HG03103 (cell line): ENCODE data around the gene SIRPB2.

Experiments
- ATAC-seq: cut with Tn5 transposase; IDR thresholded peaks from one replicate; pipeline ENCODE4 v1.9.1; 2021; ENCODE audit warnings: low read depth; ENCODE audit not compliant: unreplicated experiment

The SIRPB2 gene

DNA sequence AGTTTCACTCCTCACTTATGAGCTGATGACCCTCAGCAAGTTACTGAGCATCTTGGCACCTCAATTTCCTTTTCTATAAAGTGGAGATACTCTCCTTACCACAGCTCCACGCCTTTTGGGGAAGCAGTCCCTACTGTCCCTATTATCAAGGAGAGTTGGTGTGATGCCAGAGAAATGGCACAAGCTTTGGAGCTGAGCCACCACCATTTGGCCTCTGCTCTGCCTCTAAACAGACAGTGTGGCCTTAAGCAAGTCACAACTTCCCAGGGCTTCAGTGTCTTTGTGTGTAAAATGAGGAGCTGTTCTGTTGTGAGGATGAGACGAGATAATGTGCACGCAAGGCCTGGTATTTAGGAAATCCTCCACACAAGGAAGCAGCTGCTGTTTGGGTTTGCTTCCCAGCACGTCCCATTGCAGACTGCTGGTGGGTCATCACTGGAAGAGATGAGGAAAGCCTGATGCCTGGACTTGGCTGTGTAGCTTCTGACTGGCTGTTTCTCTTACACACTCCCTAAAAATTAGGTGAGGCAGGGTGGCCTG is 43.1 kb downstream of the SIRPB2 start:
- ATAC-seq: no peak

DNA sequence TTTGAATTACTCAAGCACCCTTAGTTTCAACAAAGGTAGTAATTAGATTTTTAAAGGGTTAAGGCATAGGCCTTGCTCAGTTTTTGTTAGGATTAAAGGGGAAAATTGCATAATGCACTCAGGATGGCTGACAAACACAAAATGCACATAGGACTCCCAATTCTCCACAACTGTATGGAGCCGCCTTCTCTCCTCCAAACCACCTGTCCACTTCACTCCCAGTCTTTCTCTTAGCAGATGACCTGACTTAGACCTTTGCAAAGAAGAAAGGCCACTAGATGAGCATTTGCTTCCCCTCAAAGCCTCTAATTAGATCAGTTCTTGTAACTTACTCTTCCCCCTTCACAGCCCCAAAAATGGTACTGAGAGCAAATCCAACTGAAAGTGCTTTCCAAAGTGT is 44.7 kb downstream of the SIRPB2 start:
- ATAC-seq: no peak

DNA sequence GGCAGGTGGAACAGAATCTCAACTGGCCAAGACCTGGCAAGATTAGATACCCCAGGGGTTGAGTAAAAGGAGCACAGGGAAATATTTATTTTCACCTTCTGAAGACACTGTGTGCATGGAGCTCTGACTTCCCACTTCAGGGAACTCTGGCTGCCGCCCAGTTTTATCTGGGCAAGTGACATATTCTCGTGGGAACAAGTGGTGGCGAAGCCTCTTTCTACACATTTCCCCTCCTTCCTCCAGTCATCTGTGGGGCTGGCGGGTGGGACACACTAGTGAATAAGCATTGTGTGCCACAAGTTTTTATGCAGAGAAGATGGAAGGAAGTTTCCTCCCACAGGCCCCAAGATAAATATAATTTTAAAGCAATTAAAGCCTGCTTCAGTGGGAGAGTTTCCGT is 48.1 kb downstream of the SIRPB2 start:
- ATAC-seq: no peak

DNA sequence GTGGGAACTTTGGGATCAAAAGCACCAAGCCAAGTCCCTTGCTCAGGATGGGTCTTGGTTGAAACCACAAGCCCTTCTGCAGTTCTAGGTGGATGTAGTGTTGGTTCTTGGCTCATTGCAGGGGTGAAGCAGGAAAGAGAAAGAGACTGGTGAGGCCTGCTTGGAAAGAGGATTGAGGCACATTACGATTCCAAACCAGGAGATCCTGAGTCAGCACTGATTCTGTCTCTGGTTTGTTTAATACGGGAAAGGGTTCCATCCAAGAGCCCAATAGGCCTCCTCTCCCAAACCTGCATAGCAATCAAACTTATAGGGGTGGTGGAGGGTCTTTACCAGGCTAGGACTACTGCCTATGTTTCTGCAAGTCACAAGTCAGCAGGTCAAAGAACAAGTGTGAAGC is 48.9 kb downstream of the SIRPB2 start:
- no peak for ATAC-seq

DNA sequence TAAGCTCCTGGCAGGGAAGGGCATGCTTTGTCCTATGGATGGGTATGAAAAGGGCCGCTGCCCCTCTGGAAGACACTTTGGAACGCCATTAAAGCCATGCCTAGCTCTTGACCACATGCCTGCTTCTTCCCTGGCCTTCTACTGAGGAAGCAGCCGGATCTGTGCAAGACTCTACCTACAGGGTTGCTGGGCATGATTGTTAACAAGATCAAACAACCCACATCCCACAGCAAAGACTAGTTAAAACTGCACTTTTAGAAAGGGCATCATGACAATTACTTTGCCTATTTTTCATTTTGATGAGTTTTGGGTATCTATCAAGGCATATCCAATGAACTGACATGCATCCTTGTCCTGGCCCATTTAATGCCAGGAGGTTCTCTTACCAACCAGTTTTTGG is 50.1 kb downstream of the SIRPB2 start:
- no peak for ATAC-seq

DNA sequence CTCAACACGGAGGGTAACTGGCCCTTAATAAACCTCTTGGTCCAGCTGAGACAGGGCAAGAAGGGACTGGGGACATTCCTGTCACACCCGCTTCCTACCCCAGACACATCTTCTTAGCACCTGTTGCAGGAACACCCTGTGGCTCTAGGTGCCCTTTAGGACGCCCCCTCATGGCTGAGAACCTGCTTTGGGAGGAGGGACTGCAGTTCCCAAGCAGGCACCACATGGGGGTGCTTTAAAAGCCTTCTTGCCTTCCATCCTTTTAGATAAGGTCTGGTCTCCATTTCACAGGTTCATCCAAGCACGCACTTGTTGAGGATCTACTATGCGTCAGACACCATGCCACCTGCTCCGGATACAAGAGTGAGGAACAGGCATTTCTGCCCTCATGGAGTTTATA is 51.2 kb downstream of the SIRPB2 start:
- ATAC-seq: no peak

DNA sequence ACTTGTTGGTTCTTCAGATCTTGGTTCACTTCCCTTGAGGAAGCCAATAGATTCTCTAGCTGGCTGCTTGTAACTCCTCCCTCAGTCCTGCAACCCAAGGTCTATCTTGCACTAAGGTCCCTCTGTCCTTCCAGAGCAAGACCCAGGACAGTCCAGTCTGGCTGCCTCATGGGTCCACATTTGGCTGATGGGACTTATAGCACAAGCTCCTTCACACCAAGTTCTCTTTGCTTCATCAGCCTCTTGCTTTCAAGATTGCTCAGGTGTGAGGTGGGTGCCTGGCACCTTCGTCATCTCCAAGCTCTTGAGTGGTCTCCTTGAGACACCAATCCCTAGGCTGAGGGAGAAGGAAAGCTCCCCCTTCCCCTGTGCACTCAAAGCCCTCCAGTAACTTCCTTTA is 52.9 kb downstream of the SIRPB2 start:
- ATAC-seq: no peak

DNA sequence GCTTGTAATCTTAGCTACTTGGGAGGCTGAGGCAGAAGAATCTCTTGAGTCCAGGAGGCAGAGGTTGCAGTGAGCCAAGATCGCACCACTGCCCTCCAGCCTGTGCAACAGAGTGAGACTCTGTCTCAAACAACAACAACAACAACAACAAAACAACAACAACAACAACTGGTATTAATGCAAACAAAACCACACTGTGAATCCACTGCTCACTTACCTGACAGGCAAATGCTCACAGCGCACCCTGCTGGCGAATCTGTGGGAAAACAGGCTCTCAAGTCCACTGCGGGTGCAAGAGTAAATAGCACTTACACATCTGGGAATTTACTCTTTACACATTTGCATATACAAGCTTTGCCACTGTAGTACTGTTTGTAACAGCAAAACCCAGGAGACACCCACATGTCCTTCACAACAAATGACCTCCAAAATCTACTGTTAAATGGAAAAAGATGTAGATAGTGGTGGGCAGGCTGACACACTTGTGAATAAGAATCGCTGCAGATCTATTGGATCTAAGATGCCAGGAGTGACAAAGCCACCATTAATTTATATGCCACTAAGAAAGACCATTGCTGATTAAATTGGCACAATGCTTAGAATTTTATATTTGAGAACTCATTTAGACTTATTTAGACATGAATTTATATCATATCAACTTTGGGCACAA is 53.9 kb downstream of the SIRPB2 start:
- no peak for ATAC-seq

DNA sequence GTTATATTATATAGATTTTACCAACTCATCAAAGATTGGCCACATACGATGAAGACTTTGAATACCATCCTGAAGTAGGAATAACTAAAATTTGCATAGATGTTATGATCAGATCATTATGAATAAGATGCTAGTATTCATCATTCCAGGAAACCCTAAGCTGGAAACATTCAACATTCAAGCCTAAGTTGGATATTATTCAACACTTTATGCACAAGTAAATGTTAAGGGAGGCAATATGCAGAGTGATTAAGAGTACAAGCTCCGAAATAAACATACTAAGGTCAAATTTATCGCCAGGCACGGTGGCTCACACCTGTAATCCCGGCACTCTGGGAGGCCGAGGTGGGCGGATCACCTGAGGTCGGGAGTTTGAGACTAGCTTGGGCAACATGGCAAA is 55.0 kb downstream of the SIRPB2 start:
- no peak for ATAC-seq

DNA sequence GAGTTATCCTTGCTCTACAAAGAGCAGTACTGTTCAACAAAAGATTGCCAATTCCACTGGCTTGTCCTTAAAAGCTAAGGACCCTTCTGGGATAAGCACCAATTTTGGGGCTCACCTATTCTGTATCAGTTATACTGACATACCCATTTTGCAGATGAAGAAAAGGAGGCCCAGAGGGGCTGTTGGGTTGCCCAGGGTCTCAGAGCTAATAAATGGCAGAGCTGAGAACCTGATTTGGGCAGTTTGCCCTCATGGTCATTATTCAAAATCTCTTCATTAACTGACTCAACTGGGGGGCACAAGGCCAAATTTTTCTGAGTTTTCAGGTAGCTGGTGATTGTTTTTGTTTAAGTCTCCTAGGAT is 55.9 kb downstream of the SIRPB2 start:
- ATAC-seq: no peak

DNA sequence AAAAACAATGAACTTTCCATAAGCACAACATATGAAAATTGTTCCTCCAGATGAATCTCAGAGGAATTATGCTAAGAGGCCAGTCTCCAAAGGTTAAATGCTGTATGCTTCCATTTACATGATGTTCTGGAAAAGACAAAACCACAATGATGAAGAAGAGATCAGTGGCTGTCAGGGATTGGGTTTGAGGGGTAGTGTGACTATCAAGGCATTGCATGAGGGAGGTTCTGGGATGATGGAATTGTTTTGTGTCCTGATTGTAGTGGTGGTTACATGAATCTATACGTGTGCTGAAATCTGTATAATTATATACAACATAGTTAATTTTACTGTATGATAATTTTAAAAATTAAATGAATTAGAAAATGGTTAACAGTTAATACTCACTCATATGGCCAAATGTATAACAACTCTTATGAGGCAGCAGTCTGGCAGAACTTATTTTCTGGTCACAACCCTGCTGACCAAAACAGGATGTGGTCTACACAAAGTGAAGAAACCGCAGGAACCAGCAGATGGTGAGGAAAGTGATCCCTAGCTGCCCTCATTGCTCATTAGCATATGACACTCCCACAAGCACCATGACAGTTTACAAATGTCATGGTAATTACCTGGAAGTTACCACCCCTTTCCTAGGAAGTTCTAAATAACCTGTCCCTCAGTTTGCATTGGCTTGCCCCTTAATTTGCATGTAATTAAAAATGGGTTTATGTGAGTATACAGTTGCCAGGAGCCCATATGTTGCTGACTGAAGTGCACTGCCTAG is 56.5 kb downstream of the SIRPB2 start:
- ATAC-seq: peak; percentile 87

DNA sequence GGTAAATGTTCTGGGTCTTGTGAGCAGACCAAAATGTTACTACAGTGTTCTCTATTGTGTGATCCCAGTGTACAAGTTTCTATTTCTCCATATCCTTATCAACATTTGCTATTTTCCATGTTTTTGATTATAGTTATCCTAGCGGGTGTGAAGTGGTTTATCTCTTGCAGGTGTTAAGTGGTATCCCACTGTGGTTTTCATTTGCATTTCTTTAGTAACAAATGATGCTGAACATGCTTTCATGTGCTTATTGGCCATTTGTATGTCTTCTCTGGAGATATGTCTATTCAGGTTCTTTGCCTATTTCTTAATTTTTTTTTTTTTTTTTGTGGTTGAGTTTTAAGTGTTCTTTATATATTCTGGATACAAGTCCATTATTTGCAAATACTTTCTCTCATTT is 60.1 kb downstream of the SIRPB2 start:
- ATAC-seq: no peak

DNA sequence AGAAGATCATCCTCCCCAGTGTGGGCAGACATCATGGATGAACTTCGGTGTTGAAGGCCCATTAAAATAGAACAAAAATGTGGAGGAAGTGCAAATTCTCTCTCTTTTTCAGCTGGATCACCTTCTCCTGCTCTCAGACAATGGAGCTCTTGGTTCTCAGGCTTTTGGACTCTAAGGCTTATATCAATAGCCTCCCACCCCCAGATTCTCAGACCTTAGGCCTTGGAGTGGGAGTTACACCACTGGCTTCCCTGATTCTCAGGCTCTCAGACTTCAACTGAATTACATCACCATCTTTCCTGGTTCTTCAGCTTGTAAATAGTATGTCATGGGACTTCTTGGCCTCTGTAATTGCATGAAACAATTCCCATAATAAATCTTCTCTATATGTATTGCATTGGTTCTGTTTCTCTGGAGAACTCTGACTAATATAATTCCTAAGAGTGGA is 61.2 kb downstream of the SIRPB2 start:
- ATAC-seq: no peak

DNA sequence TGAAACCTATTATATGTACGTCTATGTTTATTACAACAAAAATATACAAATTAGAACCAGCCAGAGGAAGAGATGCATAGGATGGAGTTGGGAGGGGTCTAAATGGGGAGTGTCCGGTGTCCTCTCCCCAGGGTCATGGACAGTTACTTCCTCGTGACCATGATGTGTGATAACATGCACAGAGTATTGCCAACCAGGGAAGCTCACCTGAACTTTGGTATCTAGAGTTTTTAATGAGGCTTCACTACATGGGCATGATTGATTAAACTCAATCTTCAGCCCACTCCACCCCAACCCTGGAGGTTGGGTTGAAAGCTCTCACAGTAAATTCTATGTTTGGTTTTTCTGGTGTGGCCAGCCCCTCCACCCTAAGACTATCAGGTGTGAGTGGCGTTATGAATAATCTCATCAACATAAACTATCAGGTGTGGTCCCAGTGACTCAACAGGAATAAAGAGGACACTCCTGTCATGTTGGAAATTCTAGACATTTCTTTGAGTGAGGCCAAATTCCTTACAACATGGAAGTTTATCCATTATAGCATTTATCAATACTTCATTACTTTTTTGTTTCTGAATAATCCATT is 62.0 kb downstream of the SIRPB2 start:
- no peak for ATAC-seq

DNA sequence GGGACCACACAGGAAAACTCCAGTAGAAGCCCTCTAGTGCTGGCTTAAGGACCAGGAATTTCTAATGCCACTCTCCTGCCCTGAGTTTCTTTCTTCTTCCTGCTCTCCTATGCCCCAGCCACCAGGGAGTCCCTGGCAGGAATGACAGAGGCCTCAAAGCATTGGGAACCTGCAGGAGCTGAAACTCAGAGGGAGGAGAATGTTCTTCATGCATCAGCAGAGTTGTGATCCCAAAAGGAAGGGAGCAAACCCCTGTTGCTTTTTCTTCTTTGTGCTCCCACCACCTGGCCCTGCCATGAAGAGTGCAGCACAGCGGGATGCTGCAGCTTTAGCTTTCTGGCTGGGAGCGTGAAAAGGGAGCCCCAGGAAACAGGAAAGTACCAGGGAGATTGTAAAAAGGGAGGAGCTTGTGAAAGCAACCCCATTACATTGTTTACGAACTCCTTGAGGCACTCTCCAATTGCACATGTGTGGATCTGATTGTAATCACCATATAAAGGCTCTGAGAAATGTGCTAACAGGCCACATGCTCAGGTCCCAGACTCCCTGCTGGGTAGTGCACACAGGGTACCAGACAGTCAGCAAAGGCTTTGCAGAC is 63.7 kb downstream of the SIRPB2 start:
- no peak for ATAC-seq

DNA sequence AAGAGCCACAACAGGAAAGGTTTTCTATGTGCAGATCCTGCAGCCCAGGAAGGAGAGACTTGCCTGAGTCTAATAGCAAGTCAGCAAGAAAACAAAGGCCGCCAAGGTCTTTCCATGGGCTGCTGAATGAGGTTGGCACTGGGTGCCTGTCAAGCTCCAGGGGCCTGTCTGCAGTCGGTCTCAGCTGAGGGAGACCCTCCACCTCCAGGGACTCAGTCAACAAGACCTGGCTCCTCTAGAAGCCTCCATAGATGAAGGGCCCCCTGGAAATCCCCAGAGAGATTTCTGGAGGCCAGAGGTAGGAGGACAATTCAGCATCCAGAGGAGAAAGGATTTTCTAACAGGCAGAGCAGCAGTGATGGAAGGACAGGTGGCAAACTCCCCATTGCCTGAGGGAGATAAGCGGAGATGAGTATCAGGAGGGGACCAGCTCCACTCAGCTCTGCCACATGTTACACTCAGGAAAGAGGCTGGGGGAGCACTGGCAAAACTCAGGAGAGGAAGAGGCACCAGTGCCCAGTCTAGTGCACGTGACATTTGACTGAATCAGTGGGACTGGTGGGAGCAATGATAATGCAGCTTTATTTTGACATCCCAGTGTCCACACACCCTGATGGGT is 64.9 kb downstream of the SIRPB2 start:
- ATAC-seq: no peak
